A549 (cell line): Measurements from ENCODE around the gene UBE4A. TPM values are rescaled to one million over a fixed set of nuclear protein-coding genes. Genes with fewer than 3 reads are reported as not detected.

Experiments used
- ATAC-seq, 2 experiments: fragments of 200-7000 bp in 1 of 2; fragments of >200 bp in 1 of 2; cut with Nextera tagmentation in 1 of 2; cut with Tn5 transposase in 1 of 2; 3 replicates each; pipeline versions ENCODE4 v1.8.0 to v1.9.1; 2018 to 2020; ENCODE audit warnings: mild to moderate bottlenecking in 1 of 2, moderate library complexity in 1 of 2
- CTCF ChIA-PET: fragments of 300-600 bp; sonication (Branson Sonifier 250); formaldehyde crosslinking; extraction: SDS; loops from one replicate; lab custom pipeline; 2021; ENCODE audit warnings: antibody characterized with exemption, inconsistent platforms; lab: Yijun Ruan, JAX
- POLR2A ChIA-PET: fragments of 350-600 bp; formaldehyde crosslinking; extraction: SDS; loops from one replicate; lab custom pipeline; 2021; ENCODE audit warnings: antibody characterized with exemption, inconsistent platforms; lab: Yijun Ruan, JAX
- DNase-seq, 2 experiments: peaks; one replicate each; pipeline versions ENCODE4 v3.0.0 to v3.0.0-alpha.2; 2011 to 2016; ENCODE audit warnings: low read depth in 1 of 2, low spot score in 1 of 2
- FAIRE-seq: peaks from 2 replicates; lab custom pipeline; 2011; peaks lifted over from hg19 to GRCh38; lab: Jason Lieb, UNC
- H3K27ac ChIP-seq, 2 experiments: fragments of >200 bp; sonication (Bioruptor Twin); formaldehyde crosslinking; 3 replicates each; pipeline ENCODE4 v1.5.1; 2016 to 2017
- H3K4me1 ChIP-seq: fragments of >200 bp; sonication (Bioruptor Twin); formaldehyde crosslinking; 3 replicates; pipeline ENCODE4 v1.6.1; 2016
- H3K4me2 ChIP-seq: fragments of >200 bp; sonication (Bioruptor Twin); formaldehyde crosslinking; 3 replicates; pipeline ENCODE4 v1.6.1; 2016
- H3K4me3 ChIP-seq: fragments of >200 bp; sonication (Bioruptor Twin); formaldehyde crosslinking; 3 replicates; pipeline ENCODE4 v1.5.1; 2016
- H3K9me3 ChIP-seq: fragments of >200 bp; sonication (Bioruptor Twin); formaldehyde crosslinking; 3 replicates; pipeline ENCODE4 v1.6.1; 2016
- ATOH8 ChIP-seq: fragments of 250-450 bp; sonication (Bioruptor Pico); IDR thresholded peaks from 2 replicates; pipeline ENCODE4 v1.5.0; 2020; ENCODE audit warnings: low read depth, mild to moderate bottlenecking, moderate library complexity
- CEBPB ChIP-seq, 2 experiments: fragments of >200 bp in 1 of 2; sonication (Bioruptor Twin) in 1 of 2; formaldehyde crosslinking in 1 of 2; IDR thresholded peaks; 2 replicates each; pipeline ENCODE4 v1.6.1; 2012 to 2016
- EHF ChIP-seq: fragments of 250-450 bp; sonication (Bioruptor Pico); IDR thresholded peaks from 2 replicates; pipeline ENCODE4 v1.5.0; 2020; ENCODE audit warnings: mild to moderate bottlenecking
- FOSL2 ChIP-seq, 2 experiments: fragments of 450-650 bp in 1 of 2; fragments of >200 bp in 1 of 2; sonication (Bioruptor Twin) in 1 of 2; formaldehyde crosslinking; IDR thresholded peaks; 2 replicates each; pipeline versions ENCODE4 v1.5.0 to v1.6.1; 2016 to 2020; ENCODE audit warnings: mild to moderate bottlenecking in 1 of 2, moderate library complexity in 1 of 2
- FOXS1 ChIP-seq: fragments of 250-450 bp; sonication (Bioruptor Pico); IDR thresholded peaks from 2 replicates; pipeline ENCODE4 v1.5.0; 2020; ENCODE audit warnings: mild to moderate bottlenecking, moderate library complexity
- GATA3 ChIP-seq: IDR thresholded peaks from 2 replicates; pipeline ENCODE4 v1.6.1; 2012; ENCODE audit warnings: borderline replicate concordance
- HDAC2 ChIP-seq: fragments of 200-600 bp; sonication (generic); IDR thresholded peaks from 2 replicates; pipeline ENCODE4 v1.6.1; 2016
- HEYL ChIP-seq: fragments of 250-450 bp; sonication (Bioruptor Pico); IDR thresholded peaks from 2 replicates; pipeline ENCODE4 v1.8.0; 2021; ENCODE audit warnings: mild to moderate bottlenecking, moderate library complexity
- HOXA7 ChIP-seq: fragments of 250-450 bp; sonication (Bioruptor Pico); IDR thresholded peaks from 2 replicates; pipeline ENCODE4 v1.5.0; 2020; ENCODE audit warnings: mild to moderate bottlenecking, moderate library complexity
- HOXB13 ChIP-seq: fragments of 250-450 bp; sonication (Bioruptor Pico); IDR thresholded peaks from 2 replicates; pipeline ENCODE4 v1.5.0; 2020; ENCODE audit warnings: low read depth, mild to moderate bottlenecking, moderate library complexity
- HOXB5 ChIP-seq: fragments of 250-450 bp; sonication (Bioruptor Pico); IDR thresholded peaks from 2 replicates; pipeline ENCODE4 v1.5.0; 2020; ENCODE audit warnings: mild to moderate bottlenecking, moderate library complexity
- KDM1A ChIP-seq: fragments of 200-600 bp; sonication (generic); IDR thresholded peaks from 2 replicates; pipeline ENCODE4 v1.6.1; 2016; ENCODE audit warnings: low read depth, mild to moderate bottlenecking
- MAX ChIP-seq: IDR thresholded peaks from 2 replicates; pipeline ENCODE4 v1.6.1; 2012
- MYC ChIP-seq: IDR thresholded peaks from 2 replicates; pipeline ENCODE4 v1.6.1; 2012; ENCODE audit warnings: mild to moderate bottlenecking, inconsistent platforms, low read length, improper control_type of control experiment, borderline replicate concordance
- NPAS2 ChIP-seq: fragments of 250-450 bp; sonication (Bioruptor Pico); IDR thresholded peaks from 2 replicates; pipeline ENCODE4 v1.8.0; 2022; ENCODE audit warnings: mild to moderate bottlenecking, moderate library complexity, borderline replicate concordance
- POLR2A ChIP-seq: IDR thresholded peaks from 2 replicates; pipeline ENCODE4 v1.6.1; 2012; ENCODE audit warnings: mild to moderate bottlenecking, low read length
- RAD21 ChIP-seq, 2 experiments: fragments of >200 bp in 1 of 2; sonication (Bioruptor Twin) in 1 of 2; formaldehyde crosslinking in 1 of 2; IDR thresholded peaks in 1 of 2; conservative IDR thresholded peaks in 1 of 2; 2 replicates in 1 of 2; 3 replicates in 1 of 2; pipeline ENCODE4 v1.6.1; 2012 to 2018; ENCODE audit warnings: inconsistent platforms in 1 of 2
- RNF2 ChIP-seq: fragments of 200-600 bp; sonication (generic); IDR thresholded peaks from 2 replicates; pipeline ENCODE4 v1.6.1; 2016; ENCODE audit warnings: low read depth, mild to moderate bottlenecking, antibody characterized with exemption, moderate library complexity, borderline replicate concordance
- SMC3 ChIP-seq: fragments of >200 bp; sonication (Bioruptor Twin); formaldehyde crosslinking; IDR thresholded peaks from 3 replicates; pipeline ENCODE4 v1.6.1; 2018; ENCODE audit warnings: inconsistent platforms
- ZNF302 ChIP-seq: fragments of 250-450 bp; sonication (Bioruptor Pico); IDR thresholded peaks from 2 replicates; pipeline ENCODE4 v1.9.0; 2021; ENCODE audit warnings: inconsistent platforms, mild to moderate bottlenecking, moderate library complexity
- ZSCAN20 ChIP-seq: fragments of 250-450 bp; sonication (Bioruptor Pico); IDR thresholded peaks from 2 replicates; pipeline ENCODE4 v1.8.0; 2022; ENCODE audit warnings: mild to moderate bottlenecking, moderate library complexity
- WGBS: methylation state at CpG from one replicate; pipeline ENCODE4 v1.1.6; 2017; ENCODE audit errors: missing lambda C conversion rate; 5-methylcytosine and 5-hydroxymethylcytosine counted together
- polyA plus RNA-seq, 4 experiments: library from polyadenylated mRNA; depleted of rRNA in 3 of 4; stranded (reverse); fragments of >200 nt; fragmentation: RNase III in 1 of 4; extraction: RNeasy Plus Mini Kit Qiagen cat#74134 plus additional on column Dnase treatment in 1 of 4; gene quantifications; 2 replicates in 3 of 4; 3 replicates in 1 of 4; pipeline ENCODE4 v1.2.3, GENCODE V29; 2011 to 2017
- TF ChIP-seq, protein P1 (sequence below): fragments of >200 bp; sonication (Bioruptor Twin); formaldehyde crosslinking; IDR thresholded peaks from 3 replicates; pipeline ENCODE4 v1.5.1; 2016
- TF ChIP-seq, protein P2 (sequence below): fragments of 200-600 bp; sonication (generic); IDR thresholded peaks from 2 replicates; pipeline ENCODE4 v1.6.1; 2016; ENCODE audit warnings: antibody characterized with exemption, mild to moderate bottlenecking, moderate library complexity

The UBE4A gene
- polyA plus RNA-seq, 2 of the 4 experiments (the other 2 are of a cell fraction): 11.4 to 18.9 TPM

DNA sequence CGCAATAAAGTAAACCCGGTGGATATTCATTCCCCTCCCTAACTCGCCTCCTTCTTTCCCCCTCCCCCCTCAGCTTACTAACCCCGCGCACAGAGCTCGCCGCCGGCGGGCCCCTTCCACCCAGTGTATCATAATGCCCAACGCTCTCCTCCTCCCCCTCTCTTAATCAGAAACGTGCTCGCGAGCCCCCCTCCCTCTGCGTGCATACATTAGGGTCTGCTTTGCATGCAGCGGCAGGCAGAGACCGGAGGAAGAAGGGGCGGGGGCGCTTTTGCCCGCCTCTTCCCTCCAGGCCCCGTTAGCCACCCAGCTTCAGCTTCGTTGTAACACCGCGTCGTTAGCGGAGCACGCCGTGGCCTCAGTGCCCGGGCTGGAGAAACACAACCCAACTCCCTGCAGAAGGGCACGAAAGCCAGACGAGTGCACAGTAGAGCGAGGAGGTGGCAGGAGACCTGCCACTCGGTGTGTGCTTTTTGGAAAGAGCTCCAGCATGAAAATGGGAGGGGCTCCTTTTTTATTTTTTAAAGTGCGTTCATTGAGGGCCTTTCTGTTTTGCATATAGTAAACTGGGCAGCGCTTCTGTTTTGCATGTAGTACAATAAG is 76.0 kb downstream of the UBE4A start:
- CTCF ChIA-PET: interaction anchor here (0.8 to 1.2 kb wide), 3 partner anchors 53 to 237 kb away, joined by 3 to 4 read pairs (median 4); no protein-coding TSS in a partner anchor
- WGBS: 0% methylated on average over 8 of the region's 34 CpGs
- DNase-seq: peak; percentile 29 to 37
- TF ChIP-seq RNF2 (no peak), HOXB5 (CRISPR knock-in tag) (no peak), HOXB13 (CRISPR knock-in tag) (no peak), MAX (peak; percentile 32; the same call in 1 of the 2 replicates), MYC (no peak), POLR2A (peak; percentile 51), HEYL (CRISPR knock-in tag) (no peak), NPAS2 (no peak), ZSCAN20 (CRISPR knock-in tag) (no peak), HOXA7 (CRISPR knock-in tag) (no peak)
- TF ChIP-seq, protein P1, sequence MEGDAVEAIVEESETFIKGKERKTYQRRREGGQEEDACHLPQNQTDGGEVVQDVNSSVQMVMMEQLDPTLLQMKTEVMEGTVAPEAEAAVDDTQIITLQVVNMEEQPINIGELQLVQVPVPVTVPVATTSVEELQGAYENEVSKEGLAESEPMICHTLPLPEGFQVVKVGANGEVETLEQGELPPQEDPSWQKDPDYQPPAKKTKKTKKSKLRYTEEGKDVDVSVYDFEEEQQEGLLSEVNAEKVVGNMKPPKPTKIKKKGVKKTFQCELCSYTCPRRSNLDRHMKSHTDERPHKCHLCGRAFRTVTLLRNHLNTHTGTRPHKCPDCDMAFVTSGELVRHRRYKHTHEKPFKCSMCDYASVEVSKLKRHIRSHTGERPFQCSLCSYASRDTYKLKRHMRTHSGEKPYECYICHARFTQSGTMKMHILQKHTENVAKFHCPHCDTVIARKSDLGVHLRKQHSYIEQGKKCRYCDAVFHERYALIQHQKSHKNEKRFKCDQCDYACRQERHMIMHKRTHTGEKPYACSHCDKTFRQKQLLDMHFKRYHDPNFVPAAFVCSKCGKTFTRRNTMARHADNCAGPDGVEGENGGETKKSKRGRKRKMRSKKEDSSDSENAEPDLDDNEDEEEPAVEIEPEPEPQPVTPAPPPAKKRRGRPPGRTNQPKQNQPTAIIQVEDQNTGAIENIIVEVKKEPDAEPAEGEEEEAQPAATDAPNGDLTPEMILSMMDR: no peak
- POLR2A ChIA-PET: interaction anchor here (0.9 to 1.2 kb wide), 3 partner anchors 9 to 33 kb away, joined by 3 read pairs; no protein-coding TSS in a partner anchor
- Histone ChIP-seq H3K4me2 (peak overlapping the region; percentile 97), H3K4me1 (peaks cover 22% of the 10 kb centered on the region; the same call in 2 of the 3 replicates), H3K27ac (peak overlapping the region; percentile 92 to 99), H3K9me3 (no peaks in the 10 kb centered on the region), H3K4me3 (peak overlapping the region; percentile 95)
- FAIRE-seq: no peak
- ATAC-seq: peak; percentile 45 to 65

DNA sequence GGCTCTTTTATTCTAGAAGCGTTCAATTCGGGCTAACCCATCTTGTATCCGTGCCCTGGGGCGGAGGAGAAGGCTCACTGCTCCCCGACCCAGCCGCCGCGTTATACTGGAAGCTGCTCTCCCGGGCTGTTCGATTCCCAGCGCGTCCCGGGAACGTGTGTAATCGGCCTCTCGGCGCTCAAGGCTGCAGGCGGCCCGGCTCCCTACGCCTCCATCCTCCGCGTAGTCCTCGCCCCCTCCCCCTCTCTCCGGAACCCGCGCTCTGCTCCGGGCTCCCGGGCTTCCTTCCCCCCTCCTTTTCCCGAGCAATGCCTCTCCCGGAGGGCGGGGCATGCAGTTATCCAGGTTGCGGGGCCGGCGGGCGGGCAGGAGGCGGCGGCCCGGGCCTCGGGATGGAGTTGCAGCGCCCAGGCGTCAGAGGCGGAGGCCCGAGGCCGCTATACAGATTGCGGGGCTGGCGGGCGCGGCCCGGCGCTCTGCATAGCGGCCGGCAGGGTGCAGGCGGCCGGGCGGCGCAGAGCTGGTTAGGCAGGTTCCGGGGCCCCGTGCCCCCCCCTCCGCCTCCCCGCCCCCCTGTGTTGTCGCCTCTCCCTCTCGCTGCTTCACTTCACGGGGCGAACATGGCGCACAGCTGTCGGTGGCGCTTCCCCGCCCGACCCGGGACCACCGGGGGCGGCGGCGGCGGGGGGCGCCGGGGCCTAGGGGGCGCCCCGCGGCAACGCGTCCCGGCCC is 76.7 kb downstream of the UBE4A start, which contains the start of gene KMT2A:
KMT2A (plus strand) TSS at position 600 of the 732 bp plus-strand sequence; CDS start at position 621, 21 bp downstream.
- WGBS: 5% methylated on average over 8 of the region's 83 CpGs
- ChIA-PET CTCF (interaction anchor here (0.8 to 1.2 kb wide), 3 partner anchors 52 to 238 kb away, joined by 3 to 4 read pairs (median 4); no protein-coding TSS in a partner anchor), POLR2A (interaction anchor here (0.5 to 1.2 kb wide), 6 partner anchors 8 to 52 kb away, joined by 3 to 5 read pairs (median 3); no protein-coding TSS in a partner anchor)
- no peak for TF ChIP-seq NPAS2
- TF ChIP-seq, protein P1: no peak
- TF ChIP-seq MYC: no peak
- no peak for TF ChIP-seq KDM1A
- TF ChIP-seq MAX: peak; percentile 54; the same call in 1 of the 2 replicates
- TF ChIP-seq FOXS1 (CRISPR knock-in tag): 0 out of 2 replicates have a peak, but pooled peaks have one; percentile 33
- TF ChIP-seq SMC3: no peak
- TF ChIP-seq RAD21 (conservative IDR thresholded peaks at IDR 0.05 in 1 of 2, IDR thresholded peaks at IDR 0.05 in 1 of 2): peak in 1 of 2 experiments; percentile 15; a peak in 1 of 5 replicates
- TF ChIP-seq, protein P2, sequence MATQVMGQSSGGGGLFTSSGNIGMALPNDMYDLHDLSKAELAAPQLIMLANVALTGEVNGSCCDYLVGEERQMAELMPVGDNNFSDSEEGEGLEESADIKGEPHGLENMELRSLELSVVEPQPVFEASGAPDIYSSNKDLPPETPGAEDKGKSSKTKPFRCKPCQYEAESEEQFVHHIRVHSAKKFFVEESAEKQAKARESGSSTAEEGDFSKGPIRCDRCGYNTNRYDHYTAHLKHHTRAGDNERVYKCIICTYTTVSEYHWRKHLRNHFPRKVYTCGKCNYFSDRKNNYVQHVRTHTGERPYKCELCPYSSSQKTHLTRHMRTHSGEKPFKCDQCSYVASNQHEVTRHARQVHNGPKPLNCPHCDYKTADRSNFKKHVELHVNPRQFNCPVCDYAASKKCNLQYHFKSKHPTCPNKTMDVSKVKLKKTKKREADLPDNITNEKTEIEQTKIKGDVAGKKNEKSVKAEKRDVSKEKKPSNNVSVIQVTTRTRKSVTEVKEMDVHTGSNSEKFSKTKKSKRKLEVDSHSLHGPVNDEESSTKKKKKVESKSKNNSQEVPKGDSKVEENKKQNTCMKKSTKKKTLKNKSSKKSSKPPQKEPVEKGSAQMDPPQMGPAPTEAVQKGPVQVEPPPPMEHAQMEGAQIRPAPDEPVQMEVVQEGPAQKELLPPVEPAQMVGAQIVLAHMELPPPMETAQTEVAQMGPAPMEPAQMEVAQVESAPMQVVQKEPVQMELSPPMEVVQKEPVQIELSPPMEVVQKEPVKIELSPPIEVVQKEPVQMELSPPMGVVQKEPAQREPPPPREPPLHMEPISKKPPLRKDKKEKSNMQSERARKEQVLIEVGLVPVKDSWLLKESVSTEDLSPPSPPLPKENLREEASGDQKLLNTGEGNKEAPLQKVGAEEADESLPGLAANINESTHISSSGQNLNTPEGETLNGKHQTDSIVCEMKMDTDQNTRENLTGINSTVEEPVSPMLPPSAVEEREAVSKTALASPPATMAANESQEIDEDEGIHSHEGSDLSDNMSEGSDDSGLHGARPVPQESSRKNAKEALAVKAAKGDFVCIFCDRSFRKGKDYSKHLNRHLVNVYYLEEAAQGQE: no peak
- 0 out of 2 replicates have a peak, but pooled peaks have one; percentile 38 for TF ChIP-seq EHF
- TF ChIP-seq ATOH8: no peak
- no peak for TF ChIP-seq HDAC2
- TF ChIP-seq CEBPB (IDR thresholded peaks at IDR 0.05): 0 out of 4 replicates have a peak, but pooled peaks of 1 of the 2 experiments have one; percentile 4
- TF ChIP-seq ZNF302 (CRISPR knock-in tag): no peak
- peak; percentile 100 for TF ChIP-seq GATA3
- no peak for TF ChIP-seq HOXA7 (CRISPR knock-in tag)
- TF ChIP-seq FOSL2 (IDR thresholded peaks at IDR 0.05): 0 out of 2 replicates have a peak, but pooled peaks have one; percentile 10
- peak; percentile 39; the same call in 1 of the 2 replicates for TF ChIP-seq FOSL2 (CRISPR knock-in tag; IDR thresholded peaks at IDR 0.05)

More for the DNA sequence above, 76.7 kb downstream of the UBE4A start, which contains the start of gene KMT2A:
- peak within 1 kb of the TSS; percentile 97 for H3K4me2 ChIP-seq
- DNase-seq (peak; percentile 76 to 96), FAIRE-seq (no peak), ATAC-seq (peak; percentile 73 to 77)
- H3K9me3 ChIP-seq: no peaks in the 10 kb centered on the region
- peak within 1 kb of the TSS; percentile 93 to 99 for H3K27ac ChIP-seq
- H3K4me1 ChIP-seq: peaks cover 26% of the 10 kb centered on the region; the same call in 2 of the 3 replicates
- peak within 1 kb of the TSS; percentile 95 for H3K4me3 ChIP-seq
